NCI-H1105 treated with DMSO at 0.1 percent for 48 hours (cell line): ENCODE data around the gene EPS8L1.
"Not testable (repeated sequence)": the region's sequence is repeated elsewhere in the genome, so short reads cannot be mapped to it uniquely, and the experiment has no call there.

Experiments used
- DNase-seq: peaks from one replicate; lab custom pipeline; 2025; lab: John Stamatoyannopoulos, UW

The EPS8L1 gene

DNA sequence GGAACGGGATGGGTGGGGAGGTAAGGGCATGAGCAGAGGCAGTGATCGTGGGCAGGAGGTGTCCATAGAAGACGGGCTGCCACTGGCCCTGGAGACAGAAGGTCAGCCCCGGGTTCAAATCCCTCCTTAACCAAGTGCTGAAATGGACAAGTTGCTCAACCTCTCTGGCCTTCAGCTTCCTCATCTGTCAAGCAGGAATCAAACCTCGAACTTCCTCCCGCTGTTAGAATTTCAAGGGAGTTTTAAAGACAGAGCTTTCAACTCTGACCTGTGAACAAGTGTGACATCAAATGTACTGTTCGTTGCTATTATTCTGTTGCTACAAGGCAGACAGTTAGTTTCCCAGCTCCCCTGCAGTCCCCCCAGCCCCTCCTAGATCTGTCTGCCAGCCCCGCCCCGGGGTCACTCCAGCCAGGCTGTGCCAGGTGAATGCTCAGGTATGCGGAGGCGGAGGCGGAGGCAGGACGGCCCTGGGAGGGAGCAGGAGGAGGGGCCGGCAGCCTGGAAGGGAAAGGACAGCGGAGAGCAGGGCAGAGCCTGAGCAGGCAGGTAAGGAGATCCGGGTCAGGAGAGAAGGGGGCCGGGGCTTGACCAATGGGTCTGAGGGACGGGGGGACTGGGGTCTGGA, at the start of gene EPS8L1:
TSS of gene EPS8L1 (plus strand) at position 499 of the 628 bp plus-strand sequence. CDS start 576 bp downstream, outside the sequence.
- DNase-seq = no peak

DNA sequence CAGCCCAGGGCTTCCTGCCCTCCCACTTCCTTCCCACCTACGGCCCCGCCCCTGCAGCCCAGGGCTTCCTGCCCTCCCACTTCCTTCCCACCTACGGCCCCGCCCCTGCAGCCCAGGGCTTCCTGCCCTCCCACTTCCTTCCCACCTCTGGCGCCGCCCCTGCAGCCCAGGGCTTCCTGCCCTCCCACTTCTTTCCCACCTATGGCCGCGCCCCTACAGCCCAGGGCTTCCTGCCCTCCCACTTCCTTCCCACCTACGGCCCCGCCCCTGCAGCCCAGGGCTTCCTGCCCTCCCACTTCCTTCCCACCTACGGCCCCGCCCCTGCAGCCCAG, 48.6 kb upstream of the EPS8L1 start:
- not testable (repeated sequence) for DNase-seq

DNA sequence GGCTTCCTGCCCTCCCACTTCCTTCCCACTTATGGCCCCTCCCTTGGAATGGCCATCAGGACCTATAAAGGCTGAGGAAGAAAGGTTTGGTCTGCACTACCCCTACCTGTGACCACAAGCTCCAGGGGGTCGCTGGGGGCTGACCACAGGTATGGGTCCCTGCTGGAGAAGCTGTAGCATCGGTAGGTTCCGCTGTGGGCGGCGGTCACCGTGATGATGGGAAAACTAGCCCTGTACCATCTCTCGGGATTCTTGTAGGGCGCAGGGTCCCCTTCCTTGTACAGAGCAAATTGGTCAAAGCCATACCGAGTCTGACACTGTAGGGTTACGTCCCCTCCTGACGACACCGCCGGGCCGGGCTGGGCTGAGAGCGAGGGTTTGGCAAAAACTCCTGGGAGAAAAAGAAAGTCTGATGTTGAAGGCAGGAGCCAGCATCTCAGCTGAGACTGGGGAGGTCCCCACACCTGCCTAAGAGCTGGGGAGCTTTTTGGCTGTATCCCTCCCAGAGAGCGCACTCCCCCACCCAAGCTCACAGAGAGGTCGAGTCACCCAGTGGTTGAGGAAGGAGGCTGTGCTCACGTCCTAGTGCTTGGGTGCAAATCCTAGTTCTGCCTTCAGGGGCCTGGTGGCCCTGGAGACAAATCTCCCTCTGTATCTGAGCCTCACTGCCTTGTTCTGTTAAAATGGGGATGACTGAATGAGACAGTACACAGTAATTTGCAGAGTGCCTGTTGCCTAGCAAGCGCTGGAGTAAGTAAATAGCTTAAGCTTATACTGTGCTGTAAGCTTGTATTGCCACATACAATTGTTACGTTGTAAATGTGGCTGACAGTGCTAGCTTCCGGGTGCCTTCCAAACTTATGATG, 48.0 kb upstream of the EPS8L1 start:
- DNase-seq = no peak

DNA sequence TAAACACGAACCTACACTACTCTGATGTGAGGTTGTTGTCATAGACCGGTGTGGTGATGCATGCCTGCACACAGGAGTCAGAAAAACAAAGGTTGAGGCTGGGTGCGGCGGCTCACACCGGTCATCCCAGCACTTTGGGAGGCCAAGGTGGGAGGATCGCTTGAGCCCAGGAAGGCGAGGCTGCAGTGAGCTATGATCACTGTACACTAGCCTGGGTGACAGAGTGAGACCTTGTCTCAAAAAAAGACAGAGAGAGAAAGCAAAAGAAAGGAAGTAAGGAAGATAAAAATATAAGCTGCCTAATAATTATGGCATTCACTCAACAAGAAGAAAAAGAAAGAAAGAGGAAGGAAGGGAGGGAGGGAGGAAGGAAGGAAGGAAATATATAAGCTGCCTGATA, 46.9 kb upstream of the EPS8L1 start:
- no peak for DNase-seq

DNA sequence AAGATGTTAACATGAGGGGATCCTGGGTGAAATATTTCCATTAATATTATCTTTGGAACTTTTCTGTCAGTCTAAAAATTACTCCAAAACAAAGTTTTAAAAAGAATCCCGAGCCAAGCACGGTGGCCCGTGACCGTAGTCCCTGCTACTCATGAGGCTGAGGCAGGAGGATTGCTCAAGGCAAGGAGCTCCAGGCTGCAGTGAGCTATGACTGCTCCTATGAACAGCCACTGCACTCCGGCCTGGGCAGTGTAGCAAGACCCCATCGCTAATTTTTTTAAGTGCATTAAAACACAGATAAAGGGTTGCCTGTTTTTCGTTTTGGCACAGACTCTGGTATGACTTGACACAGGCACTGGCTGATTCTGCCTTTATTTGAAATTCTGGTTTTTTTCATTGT, 44.5 kb upstream of the EPS8L1 start:
- no peak for DNase-seq

DNA sequence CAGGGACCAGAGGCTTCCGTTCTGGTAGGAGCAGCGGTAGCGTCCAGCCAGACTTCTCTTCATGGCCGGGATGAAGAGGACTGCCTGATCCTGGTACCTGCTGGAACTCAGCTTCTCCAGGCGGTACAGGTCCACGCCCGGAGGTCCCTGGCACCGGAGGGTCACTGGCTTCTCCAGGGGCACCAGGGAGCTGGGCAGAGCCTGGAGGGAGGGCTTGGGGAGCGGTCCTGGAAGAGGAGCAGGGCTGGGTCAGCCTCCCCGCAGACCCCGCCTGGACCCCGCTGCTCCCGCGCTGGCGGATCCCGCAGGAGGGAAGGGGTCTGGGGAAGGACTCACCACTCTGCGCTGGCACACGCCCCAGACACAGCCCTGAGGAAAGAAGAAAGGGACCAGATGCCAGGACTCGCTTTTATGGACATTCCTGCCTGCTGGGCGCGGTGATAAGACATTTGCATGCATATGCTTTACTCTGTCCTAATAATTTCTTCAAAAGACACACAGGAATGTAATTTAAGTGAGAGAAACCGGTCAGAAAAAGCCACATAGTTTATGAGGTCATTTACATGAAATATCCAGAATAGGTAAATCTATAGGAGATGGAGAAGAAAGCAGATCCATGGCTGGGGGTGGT, 43.4 kb upstream of the EPS8L1 start:
- no peak for DNase-seq

DNA sequence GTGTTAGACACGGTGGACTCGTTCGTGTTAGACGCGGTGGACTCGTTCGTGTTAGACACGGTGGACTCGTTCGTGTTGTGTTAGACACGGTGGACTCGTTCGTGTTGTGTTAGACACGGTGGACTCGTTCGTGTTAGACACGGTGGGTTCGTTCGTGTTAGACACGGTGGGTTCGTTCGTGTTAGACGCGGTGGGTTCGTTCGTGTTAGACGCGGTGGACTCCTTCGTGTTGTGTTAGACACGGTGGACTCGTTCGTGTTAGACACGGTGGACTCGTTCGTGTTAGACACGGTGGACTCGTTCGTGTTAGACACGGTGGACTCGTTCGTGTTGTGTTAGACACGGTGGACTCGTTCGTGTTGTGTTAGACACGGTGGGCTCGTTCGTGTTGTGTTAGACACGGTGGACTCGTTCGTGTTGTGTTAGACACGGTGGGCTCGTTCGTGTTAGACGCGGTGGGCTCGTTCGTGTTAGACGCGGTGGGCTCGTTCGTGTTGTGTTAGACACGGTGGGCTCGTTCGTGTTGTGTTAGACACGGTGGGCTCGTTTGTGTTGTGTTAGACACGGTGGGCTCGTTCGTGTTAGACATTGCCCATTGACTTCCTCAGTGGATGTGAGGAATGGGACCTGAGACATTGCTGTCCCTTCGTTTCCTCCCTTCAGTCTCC, 42.6 kb upstream of the EPS8L1 start:
- DNase-seq = not testable (repeated sequence)

DNA sequence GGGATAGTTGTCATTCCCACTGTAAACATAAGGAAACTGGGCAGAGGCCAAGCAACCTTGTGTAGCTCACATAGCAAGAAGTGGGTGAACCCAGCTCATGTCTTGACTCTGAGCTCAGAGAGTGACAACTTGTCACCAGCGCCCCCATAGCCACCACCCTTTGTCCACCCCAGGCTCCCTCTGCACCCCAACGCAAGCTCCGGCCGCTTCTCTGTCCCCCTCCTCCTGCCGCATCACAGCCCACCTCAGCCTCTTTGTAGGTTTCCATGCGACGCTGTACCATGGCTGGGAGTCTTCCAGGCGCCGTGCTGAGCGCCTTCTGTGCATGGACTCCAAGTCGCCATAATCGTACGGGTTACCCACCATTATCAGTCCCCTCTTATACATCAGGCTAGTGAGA, 40.9 kb upstream of the EPS8L1 start:
- DNase-seq = no peak

DNA sequence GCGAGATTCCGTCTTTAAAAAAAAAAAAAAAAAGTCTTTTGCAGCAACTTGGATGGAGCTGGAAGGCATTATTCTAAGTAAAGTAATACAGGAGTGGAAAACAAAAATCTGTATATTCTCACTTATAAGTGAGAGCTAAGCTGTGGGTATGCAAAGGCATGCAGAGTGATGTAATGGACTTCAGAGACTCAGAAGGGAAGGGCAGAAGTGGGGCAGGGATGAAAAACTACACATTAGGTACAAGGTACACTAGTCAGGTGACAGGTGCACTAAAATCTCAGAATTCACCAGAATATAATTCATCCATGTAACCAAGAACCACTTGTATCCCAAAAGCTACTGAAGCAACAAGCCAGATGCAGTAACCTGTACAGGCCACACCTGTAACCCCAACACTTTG, 39.6 kb upstream of the EPS8L1 start:
- no peak for DNase-seq

DNA sequence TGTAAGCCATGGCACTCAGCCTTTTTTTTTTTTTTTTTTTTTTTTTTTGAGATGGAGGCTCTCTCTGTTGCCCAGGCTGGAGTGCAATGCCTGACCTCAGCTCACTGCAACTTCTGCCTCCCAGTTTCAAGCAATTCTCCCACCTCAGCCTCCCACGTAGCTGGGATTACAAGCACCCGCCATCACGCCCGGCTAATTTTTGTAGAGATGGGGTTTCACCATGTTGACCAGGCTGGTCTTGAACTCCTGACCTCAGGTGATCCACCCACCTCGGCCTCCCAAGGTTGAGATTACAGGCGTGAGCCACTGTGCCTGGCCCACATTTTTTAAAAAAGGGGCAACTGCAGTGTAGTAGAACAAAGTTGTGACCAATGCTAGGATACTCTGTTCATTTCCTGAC, 38.1 kb upstream of the EPS8L1 start:
- DNase-seq = not testable (repeated sequence)

DNA sequence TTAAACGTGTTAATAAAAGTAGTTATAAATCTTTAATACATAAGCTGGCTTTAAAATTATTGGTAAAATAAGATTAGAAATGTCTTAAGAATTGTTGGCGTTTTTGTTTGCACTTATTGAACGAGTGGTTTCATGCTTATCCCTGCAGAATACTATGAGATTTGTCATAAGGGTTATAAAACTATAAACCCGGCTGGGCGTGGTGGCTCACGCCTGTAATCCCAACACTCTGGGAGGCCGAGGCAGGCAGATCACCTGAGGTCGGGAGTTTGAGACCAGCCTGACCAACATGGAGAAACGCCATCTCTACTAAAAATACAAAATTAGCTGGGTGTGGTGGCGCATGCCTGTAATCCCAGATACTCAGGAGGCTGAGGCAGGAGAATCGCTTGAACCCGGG, 35.0 kb upstream of the EPS8L1 start:
- not testable (repeated sequence) for DNase-seq

DNA sequence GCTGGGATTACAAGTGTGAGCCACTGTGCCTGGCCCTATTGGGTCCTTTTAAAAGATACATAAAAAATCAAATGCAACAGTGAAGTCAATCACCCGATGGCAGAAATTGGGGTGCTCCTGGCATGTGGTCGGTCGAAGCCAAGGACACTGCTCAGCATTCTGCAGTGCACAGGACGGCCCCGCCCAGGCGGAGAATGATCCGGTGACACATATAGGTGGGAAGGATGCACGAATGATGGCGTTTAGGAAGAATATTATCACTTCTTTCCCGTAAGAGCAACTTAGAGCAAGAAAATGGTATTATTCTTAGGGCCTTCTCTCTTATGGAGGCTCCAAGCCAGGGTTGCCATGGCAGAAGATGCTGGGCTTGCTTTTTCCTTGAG, 34.4 kb upstream of the EPS8L1 start:
- DNase-seq = no peak

DNA sequence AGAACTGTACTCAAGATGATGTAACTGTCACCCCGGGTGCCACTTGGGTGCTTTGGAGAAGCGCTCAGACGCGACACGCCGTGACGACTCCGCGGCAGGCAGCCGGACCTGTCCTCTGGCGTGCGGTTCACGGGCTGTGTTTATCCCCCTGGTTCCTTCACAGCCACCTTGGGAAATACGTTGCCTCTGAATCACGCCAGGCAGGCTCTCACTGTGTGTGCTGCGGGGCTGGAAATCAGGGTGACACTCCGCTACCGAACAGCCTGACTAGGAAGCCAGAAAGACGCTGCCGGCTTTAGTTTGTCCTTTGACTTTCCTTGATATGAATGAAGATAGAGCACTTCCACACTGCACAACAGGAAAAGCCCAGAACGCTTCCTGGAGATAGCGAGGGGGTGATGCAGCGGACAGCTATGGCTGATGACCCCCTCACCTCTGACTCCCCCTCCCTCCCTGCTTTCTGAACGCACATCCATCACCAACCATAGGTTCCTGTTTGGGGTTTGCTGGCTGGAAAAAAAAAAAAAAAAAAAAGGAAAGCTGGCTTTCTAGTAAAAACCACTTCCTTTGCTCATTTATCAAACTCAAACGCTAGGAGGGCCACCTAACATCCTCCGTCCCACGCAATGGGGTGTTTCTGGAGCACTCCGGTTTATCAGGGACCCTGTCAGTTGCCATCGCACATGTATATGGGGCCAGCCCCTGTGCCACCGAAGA, 33.9 kb upstream of the EPS8L1 start:
- no peak for DNase-seq

DNA sequence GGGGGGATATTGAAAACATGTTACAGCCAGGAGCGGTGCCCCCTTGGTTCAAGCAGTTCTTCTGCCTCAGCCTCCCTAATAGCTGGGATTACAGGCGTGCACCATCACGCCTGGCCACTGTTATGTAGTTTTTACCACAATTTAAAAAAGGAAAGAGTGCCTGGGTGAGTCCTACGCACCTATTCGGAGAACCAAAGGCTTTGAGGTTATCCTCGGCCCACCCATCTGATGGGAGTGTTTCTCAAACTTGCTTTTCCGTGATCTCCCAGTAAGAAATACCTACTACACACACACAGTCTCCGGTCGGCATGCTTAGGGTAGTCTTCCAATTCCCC, 33.4 kb upstream of the EPS8L1 start:
- DNase-seq = no peak

DNA sequence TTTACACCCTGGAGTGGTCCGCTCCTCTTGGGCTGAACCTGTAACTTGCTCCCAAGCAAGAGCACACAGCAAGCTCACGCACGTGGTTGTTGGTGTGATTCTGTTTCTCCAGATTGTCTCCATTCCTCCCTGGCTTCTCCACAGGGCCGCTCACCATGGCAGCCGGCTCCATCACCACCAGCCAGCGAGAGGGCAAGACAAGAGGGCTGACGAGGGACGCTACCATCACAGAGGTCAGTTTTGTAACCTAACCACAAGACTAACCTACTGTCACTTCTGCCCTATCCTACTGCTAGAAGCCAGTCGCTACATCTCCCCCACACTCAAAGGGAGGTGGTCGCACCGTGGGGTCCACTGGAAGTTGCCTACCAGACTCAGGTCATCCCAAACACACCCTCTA, 33.0 kb upstream of the EPS8L1 start:
- DNase-seq = no peak

DNA sequence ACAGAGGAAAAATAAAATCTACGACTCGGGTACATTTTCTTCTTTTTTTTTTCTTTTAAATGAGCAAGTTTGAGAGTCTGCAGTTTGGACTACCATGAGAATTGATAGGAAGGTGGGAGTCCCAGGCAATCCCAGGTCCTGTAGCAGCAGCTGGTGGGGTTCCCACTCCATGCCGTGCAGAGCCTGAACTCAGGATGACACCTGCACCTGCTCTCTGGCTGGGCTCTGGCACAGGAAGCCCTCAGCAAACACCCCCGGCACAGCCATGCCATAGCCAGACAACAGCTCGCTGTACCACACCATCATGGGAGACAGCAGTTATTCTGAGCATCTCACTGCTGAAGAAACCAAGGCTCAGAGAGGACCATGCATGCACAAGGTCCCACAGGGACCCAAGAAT, 31.4 kb upstream of the EPS8L1 start:
- DNase-seq = no peak

DNA sequence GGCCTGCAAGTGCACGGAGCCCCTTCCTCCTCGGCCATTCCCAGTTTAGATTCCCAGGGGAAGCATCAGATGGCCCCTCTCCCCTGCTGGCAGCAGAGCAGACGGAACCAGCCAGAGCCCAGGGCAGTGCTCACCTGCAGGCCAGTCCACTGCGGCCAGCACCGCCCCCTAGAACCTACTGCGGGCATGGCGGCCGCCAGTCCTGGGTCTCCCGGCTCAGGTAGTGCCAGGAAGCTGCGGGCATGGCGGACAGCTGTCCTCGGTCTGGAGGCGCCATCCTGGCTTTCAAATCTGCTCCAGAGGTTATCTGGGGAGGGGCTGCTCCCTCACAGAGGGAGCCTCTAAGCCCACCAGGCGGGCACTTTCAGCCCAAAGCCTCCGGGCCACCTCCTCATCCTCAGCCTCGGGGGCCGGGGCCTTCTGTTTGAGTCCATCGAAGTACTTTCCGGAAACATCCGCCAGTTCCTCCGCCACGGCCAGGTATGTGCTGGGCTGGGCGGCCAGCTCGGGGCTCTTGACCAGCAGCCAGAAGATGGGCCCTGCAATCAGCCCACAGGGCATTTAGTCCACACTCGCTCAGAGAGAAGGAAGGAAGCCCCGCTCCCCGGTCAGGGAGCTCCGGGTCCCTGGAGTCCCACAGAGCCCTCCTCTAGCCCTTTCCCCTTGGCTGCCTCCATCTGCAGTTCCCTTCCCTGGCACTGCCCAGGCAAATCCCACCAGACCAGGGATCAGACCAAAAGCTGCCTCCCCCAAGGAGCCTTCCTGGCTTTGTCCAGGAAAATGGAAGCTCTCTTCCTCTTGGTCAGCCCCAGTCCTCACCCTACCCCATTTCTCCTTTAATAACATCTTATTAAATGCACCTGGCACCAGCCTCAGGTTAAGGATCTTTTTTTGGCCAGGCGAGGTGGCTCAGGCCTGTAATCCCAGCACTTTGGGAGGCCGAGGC, 30.6 kb upstream of the EPS8L1 start:
- no peak for DNase-seq

DNA sequence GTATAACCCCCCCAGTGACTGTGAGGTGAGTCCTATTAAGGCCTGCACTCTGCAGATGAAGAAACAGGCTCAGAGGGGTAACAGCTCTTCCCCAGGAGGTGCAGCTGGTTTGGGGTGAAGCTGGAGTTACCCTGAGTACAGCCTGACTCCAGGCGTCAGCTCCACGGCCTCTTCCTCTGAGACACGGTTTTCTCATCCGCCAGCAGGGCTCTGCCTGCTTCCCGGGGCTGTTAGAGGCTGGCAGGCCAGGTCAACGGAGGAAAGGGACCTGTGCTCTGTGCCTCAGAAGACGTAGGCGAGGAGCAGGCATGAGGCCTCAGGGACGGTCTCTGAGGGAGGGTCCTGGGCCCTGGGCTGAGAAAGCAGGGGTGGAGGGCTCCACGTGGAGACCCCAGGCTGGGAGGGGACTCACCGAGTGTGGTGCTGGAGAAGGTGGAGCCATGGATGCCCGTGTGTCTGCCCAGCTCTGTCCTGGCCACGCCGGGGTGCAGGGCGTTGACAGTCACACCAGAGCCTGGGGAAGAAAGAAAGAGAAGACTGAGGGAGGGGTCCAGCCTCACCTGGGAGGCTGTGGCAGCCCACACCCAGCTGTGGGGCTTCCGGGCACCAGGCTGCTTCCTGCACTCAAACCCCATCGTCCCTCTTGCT, 28.6 kb upstream of the EPS8L1 start:
- DNase-seq = no peak

DNA sequence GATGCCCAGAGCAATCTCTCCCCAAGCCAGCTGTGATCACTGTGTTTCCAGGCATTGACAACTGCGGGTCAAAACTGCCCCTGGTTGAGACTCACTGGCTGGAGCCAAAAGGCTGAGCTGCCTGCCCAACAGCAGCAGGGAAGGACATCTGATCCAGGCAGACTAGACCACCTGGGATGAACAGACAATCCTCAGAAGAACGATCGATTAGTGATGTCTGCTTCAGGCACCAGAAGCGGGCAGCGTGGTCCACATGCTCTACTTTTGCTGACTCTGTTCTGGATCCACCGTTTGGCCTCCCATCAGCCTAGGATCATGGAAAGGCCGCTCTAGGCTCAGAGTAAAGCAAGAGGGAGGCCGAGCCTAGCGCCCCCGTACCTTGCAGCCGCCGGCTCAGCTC, 27.7 kb upstream of the EPS8L1 start:
- DNase-seq = no peak

DNA sequence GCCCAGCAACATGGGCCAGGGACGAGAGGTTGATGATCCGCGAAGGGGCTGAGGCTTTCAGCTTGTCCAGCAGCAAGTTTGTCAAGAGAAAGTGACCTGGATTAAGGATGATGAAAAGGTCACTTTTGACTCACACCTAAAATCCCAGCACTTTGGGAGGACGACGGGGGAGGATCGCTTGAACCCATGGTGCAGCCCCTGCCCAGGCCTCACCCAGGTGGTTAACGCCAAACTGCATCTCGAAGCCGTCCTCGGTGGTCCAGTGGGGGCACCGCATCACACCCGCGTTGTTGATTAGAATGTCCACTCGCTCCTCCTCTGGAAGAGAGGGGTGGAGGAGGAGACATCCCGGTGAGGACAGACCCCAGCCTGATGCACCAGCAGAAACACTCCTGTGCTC, 27.2 kb upstream of the EPS8L1 start:
- DNase-seq = no peak
